ENCODE measurements around the gene CADM3.
A peak's percentile ranks its signal among the peaks of the same experiment; 100 is the strongest.

The CADM3 gene

GRCh38 chr1:159228554-159228953 is 57.1 kb downstream of the CADM3 start:
- TF ChIP-seq CTCF (IDR thresholded peaks at IDR 0.05; ENCODE audit: low read depth, low read length, missing control alignments), result no peak
- no peak for DNase-seq (ENCODE audit: low read depth)
- H3K4me3 ChIP-seq (ENCODE audit: low read depth, low read length), result no peak overlapping the region

GRCh38 chr1:159229260-159229885 is 58.0 kb downstream of the CADM3 start:
- DNase-seq (ENCODE audit: low read depth), result no peak
- TF ChIP-seq CTCF (IDR thresholded peaks at IDR 0.05; ENCODE audit: low read depth, low read length, missing control alignments), result no peak

GRCh38 chr1:159229896-159230295 is 58.5 kb downstream of the CADM3 start:
- TF ChIP-seq CTCF (IDR thresholded peaks at IDR 0.05; ENCODE audit: low read depth, low read length, missing control alignments), result no peak
- H3K4me3 ChIP-seq (ENCODE audit: low read depth, low read length), result no peak overlapping the region
- DNase-seq (ENCODE audit: low read depth), result no peak

More at GRCh38 chr1:159229260-159229885, 58.0 kb downstream of the CADM3 start:
- no peak overlapping the region for H3K4me3 ChIP-seq (ENCODE audit: low read depth, low read length)

- no peak overlapping the region for H3K4me3 ChIP-seq (ENCODE audit: low read depth, low read length)
- no peak for TF ChIP-seq CTCF (IDR thresholded peaks at IDR 0.05; ENCODE audit: low read depth, low read length, missing control alignments)
- peak; percentile 24 for DNase-seq (ENCODE audit: low read depth)
Measured at GRCh38 chr1:159239551-159240220, 68.3 kb downstream of the CADM3 start.

GRCh38 chr1:159247266-159247665 is 75.9 kb downstream of the CADM3 start:
- no peak overlapping the region for H3K4me3 ChIP-seq (ENCODE audit: low read depth, low read length)
- no peak for TF ChIP-seq CTCF (IDR thresholded peaks at IDR 0.05; ENCODE audit: low read depth, low read length, missing control alignments)
- DNase-seq (ENCODE audit: low read depth), result no peak

GRCh38 chr1:159248311-159248710 is 76.9 kb downstream of the CADM3 start:
- no peak overlapping the region for H3K4me3 ChIP-seq (ENCODE audit: low read depth, low read length)
- DNase-seq (ENCODE audit: low read depth), result no peak
- TF ChIP-seq CTCF (IDR thresholded peaks at IDR 0.05; ENCODE audit: low read depth, low read length, missing control alignments), result no peak

Data from GM12864 (cell line).